NCI-H2171 (cell line): ENCODE results near the gene TOR1AIP2.
A peak's percentile ranks its signal among the peaks of the same experiment; 100 is the strongest.
"Not testable (repeated sequence)": the region's sequence is repeated elsewhere in the genome, so short reads cannot be mapped to it uniquely, and the experiment has no call there.

Source experiments
- DNase-seq: peaks from one replicate; lab custom pipeline; 2025; lab: John Stamatoyannopoulos, UW

TOR1AIP2 gene

GRCh38 chr1:179875596-179876299 is 1.9 kb downstream of the TOR1AIP2 start:
- DNase-seq: no peak

- no peak for DNase-seq
These were observed 4.2 kb downstream of the TOR1AIP2 start for GRCh38 chr1:179873438-179873851.

GRCh38 chr1:179872558-179872957 is 5.0 kb downstream of the TOR1AIP2 start:
- DNase-seq: no peak

GRCh38 chr1:179871940-179872339 is 5.7 kb downstream of the TOR1AIP2 start:
- no peak for DNase-seq

GRCh38 chr1:179870870-179871269 is 6.7 kb downstream of the TOR1AIP2 start:
- no peak for DNase-seq

- DNase-seq: peak; percentile 8
These were observed 9.9 kb downstream of the TOR1AIP2 start for GRCh38 chr1:179867493-179868330.

GRCh38 chr1:179866616-179867015 is 11.0 kb downstream of the TOR1AIP2 start:
- DNase-seq: no peak

- no peak for DNase-seq
These were observed 12.2 kb downstream of the TOR1AIP2 start for GRCh38 chr1:179865377-179865776.

- no peak for DNase-seq
These were observed 17.0 kb downstream of the TOR1AIP2 start for GRCh38 chr1:179860652-179861051.

- no peak for DNase-seq
These were observed 20.6 kb downstream of the TOR1AIP2 start for GRCh38 chr1:179857009-179857408.

GRCh38 chr1:179856296-179856695 is 21.3 kb downstream of the TOR1AIP2 start:
- no peak for DNase-seq

GRCh38 chr1:179855831-179856230 is 21.8 kb downstream of the TOR1AIP2 start:
- not testable (repeated sequence) for DNase-seq

GRCh38 chr1:179853102-179853501 is 24.5 kb downstream of the TOR1AIP2 start:
- no peak for DNase-seq

- DNase-seq: no peak
These were observed 29.4 kb downstream of the TOR1AIP2 start for GRCh38 chr1:179848233-179848632.

- DNase-seq: no peak
These were observed 37.5 kb downstream of the TOR1AIP2 start for GRCh38 chr1:179840107-179840506.

GRCh38 chr1:179836686-179837445 is 40.7 kb downstream of the TOR1AIP2 start:
- DNase-seq: not testable (repeated sequence)

GRCh38 chr1:179831852-179832699 is 45.5 kb downstream of the TOR1AIP2 start:
- DNase-seq: no peak

GRCh38 chr1:179831225-179831624 is 46.4 kb downstream of the TOR1AIP2 start:
- no peak for DNase-seq

- DNase-seq: no peak
These were observed 49.0 kb downstream of the TOR1AIP2 start for GRCh38 chr1:179828554-179829110.

- DNase-seq: peak; percentile 3
These were observed 50.9 kb downstream of the TOR1AIP2 start for GRCh38 chr1:179826626-179827280.
